HCT116 (cell line): ENCODE results near the gene TBX22. TPM values are rescaled to one million over a fixed set of nuclear protein-coding genes. Genes with fewer than 3 reads are reported as not detected.
"Not testable (repeated sequence)": the region's sequence is repeated elsewhere in the genome, so short reads cannot be mapped to it uniquely, and the experiment has no call there.

Experiments
- ATAC-seq: fragments of 200-7000 bp; cut with Tn5 transposase; 2 replicates; pipeline ENCODE4 v1.9.1; 2020; ENCODE audit warnings: mild to moderate bottlenecking, moderate library complexity
- BruUV-seq: library from RNA; stranded (reverse); fragments of 400-500 nt; replicated peaks from 2 replicates; lab custom pipeline; 2021; lab: Mats Ljungman, UMichigan
- CTCF ChIA-PET: fragments of 300-600 bp; sonication (Branson Sonifier 250); formaldehyde crosslinking; loops from one replicate; lab custom pipeline; 2021; ENCODE audit warnings: antibody characterized with exemption; lab: Charles Lee
- POLR2A ChIA-PET: fragments of 300-600, 350-600 bp; sonication (Branson Sonifier 250); formaldehyde crosslinking; loops from one replicate; lab custom pipeline; 2021; ENCODE audit warnings: antibody characterized with exemption; lab: Charles Lee
- RAD21 ChIA-PET, 2 experiments: fragments of 300-600 bp; sonication (Branson Sonifier 250); formaldehyde crosslinking; loops; one replicate each; lab custom pipeline; 2023; ENCODE audit warnings: low total read pairs in 2 of 2; ENCODE audit not compliant: uncharacterized antibody in 2 of 2, unreplicated experiment in 2 of 2, low non-redundant PET in 1 of 2; lab: Charles Lee
- DNase-seq: peaks from one replicate; pipeline ENCODE4 v3.0.0-alpha.2; 2010; ENCODE audit warnings: low read depth, low spot score
- H2AFZ ChIP-seq: fragments of 200-600 bp; shearing (Covaris generic), sonication (generic); 2 replicates; pipeline ENCODE4 v1.6.1; 2017; ENCODE audit warnings: low read depth, mixed run types, mixed read lengths, antibody characterized with exemption, low read length; ENCODE audit not compliant: poor library complexity, severe bottlenecking
- H3K27ac ChIP-seq: 2 replicates; pipeline ENCODE4 v1.5.1; 2012; ENCODE audit warnings: low read depth, low read length
- H3K27me3 ChIP-seq: fragments of 200-600 bp; sonication (generic); 2 replicates; pipeline ENCODE4 v1.6.1; 2016; ENCODE audit warnings: mixed run types, low read length, mixed read lengths; ENCODE audit not compliant: insufficient read depth
- H3K36me3 ChIP-seq, 2 experiments: fragments of 200-500 bp in 1 of 2; fragments of 200-600 bp in 1 of 2; sonication (Bioruptor generic) in 1 of 2; sonication (generic) in 1 of 2; 2 replicates each; pipeline versions ENCODE4 v1.5.1 to v1.6.1; 2014 to 2016; ENCODE audit warnings: low read length in 2 of 2, inconsistent platforms in 1 of 2, mixed read lengths in 1 of 2, mixed run types in 1 of 2; ENCODE audit not compliant: insufficient read depth in 2 of 2, control insufficient read depth in 1 of 2
- H3K4me1 ChIP-seq, 2 experiments: fragments of 200-600 bp in 1 of 2; sonication (generic) in 1 of 2; 2 replicates each; pipeline versions ENCODE4 v1.5.1 to v1.6.1; 2012 to 2017; ENCODE audit warnings: low read length in 2 of 2, inconsistent platforms in 1 of 2, mild to moderate bottlenecking in 1 of 2, mixed read lengths in 1 of 2, mixed run types in 1 of 2, moderate library complexity in 1 of 2; ENCODE audit not compliant: insufficient read depth in 2 of 2, control insufficient read depth in 1 of 2
- H3K4me2 ChIP-seq: fragments of 200-600 bp; sonication (generic); 2 replicates; pipeline ENCODE4 v1.6.1; 2017; ENCODE audit warnings: mixed run types, low read length, mixed read lengths
- H3K4me3 ChIP-seq, 2 experiments: fragments of 200-600 bp in 1 of 2; sonication (generic) in 1 of 2; replicated peaks in 1 of 2; 2 replicates each; pipeline ENCODE4 v1.5.1; 2011 to 2016; ENCODE audit warnings: low read length in 2 of 2, control low read depth in 1 of 2, low read depth in 1 of 2, mild to moderate bottlenecking in 1 of 2, mixed read lengths in 1 of 2, mixed run types in 1 of 2
- H3K79me2 ChIP-seq: fragments of 200-600 bp; sonication (generic); 2 replicates; pipeline ENCODE4 v1.6.1; 2017; ENCODE audit warnings: mild to moderate bottlenecking, mixed run types, low read length, moderate library complexity, mixed read lengths; ENCODE audit not compliant: insufficient read depth
- H3K9ac ChIP-seq: fragments of 200-600 bp; sonication (generic); 2 replicates; pipeline ENCODE4 v1.6.1; 2016; ENCODE audit warnings: low read length, mixed read lengths
- H3K9me2 ChIP-seq: fragments of 200-600 bp; sonication (generic), shearing (Covaris generic); 2 replicates; pipeline ENCODE4 v1.6.1; 2017; ENCODE audit warnings: mixed run types, mild to moderate bottlenecking, moderate library complexity; ENCODE audit not compliant: insufficient read depth
- H3K9me3 ChIP-seq, 2 experiments: fragments of 200-500 bp in 1 of 2; fragments of 200-600 bp in 1 of 2; sonication (Bioruptor generic) in 1 of 2; sonication (generic) in 1 of 2; 2 replicates each; pipeline ENCODE4 v1.6.1; 2014 to 2017; ENCODE audit warnings: low read length in 2 of 2, mixed read lengths in 2 of 2, inconsistent platforms in 1 of 2, low read depth in 1 of 2, mild to moderate bottlenecking in 1 of 2, mixed run types in 1 of 2, moderate library complexity in 1 of 2; ENCODE audit not compliant: control insufficient read depth in 1 of 2, insufficient read depth in 1 of 2
- H4K20me1 ChIP-seq: fragments of 200-600 bp; sonication (generic), shearing (Covaris generic); 2 replicates; pipeline ENCODE4 v1.6.1; 2017; ENCODE audit warnings: mixed run types, mild to moderate bottlenecking, moderate library complexity; ENCODE audit not compliant: insufficient read depth
- CBX3 ChIP-seq: IDR thresholded peaks from 2 replicates; pipeline ENCODE4 v1.6.1; 2012; ENCODE audit warnings: low read depth
- EZH2phosphoT487 ChIP-seq: fragments of 200-600 bp; IDR thresholded peaks from 2 replicates; pipeline ENCODE4 v1.6.1; 2018; ENCODE audit warnings: antibody characterized with exemption, borderline replicate concordance
- FOSL1 ChIP-seq: IDR thresholded peaks from 2 replicates; pipeline ENCODE4 v1.6.1; 2012; ENCODE audit warnings: low read depth
- SRF ChIP-seq: IDR thresholded peaks from 2 replicates; pipeline ENCODE4 v1.6.1; 2012; ENCODE audit warnings: low read depth
- YY1 ChIP-seq: IDR thresholded peaks from 2 replicates; pipeline ENCODE4 v1.6.1; 2011; ENCODE audit warnings: low read length, low read depth, moderate library complexity, mild to moderate bottlenecking; ENCODE audit not compliant: insufficient replicate concordance; ENCODE audit errors: extremely low read depth
- ZNF274 ChIP-seq: fragments of 200-500 bp; sonication (Bioruptor generic); IDR thresholded peaks from 2 replicates; pipeline ENCODE4 v1.6.1; 2014; ENCODE audit warnings: mild to moderate bottlenecking, low read depth, low read length, inconsistent platforms
- intact Hi-C: fragments of 100-400 bp; cut with micrococcal nuclease; formaldehyde crosslinking; loops from 2 replicates; pipeline ENCODE4 v1.10.0; 2022
- total RNA-seq: library from RNA; stranded (reverse); gene quantifications from one replicate; pipeline ENCODE4 v1.2.1, GENCODE V29; 2021; ENCODE audit not compliant: unreplicated experiment
- TF ChIP-seq, protein P1 (sequence below): IDR thresholded peaks from 2 replicates; pipeline ENCODE4 v1.6.1; 2012

Gene TBX22
- total RNA-seq, 1 experiment from 2014 or later: not detected

GRCh38 chrX:80022363-80023031 is 7.9 kb downstream of the TBX22 start:
- CTCF ChIA-PET: no interaction called here
- no peak overlapping the region for H2AFZ ChIP-seq
- RAD21 ChIA-PET: no interaction called here
- no peak overlapping the region for H3K9ac ChIP-seq
- H3K27ac ChIP-seq: no peak overlapping the region
- no peaks in the 10 kb centered on the region for H3K9me3 ChIP-seq
- no peaks in the 10 kb centered on the region for H3K36me3 ChIP-seq
- intact Hi-C loops: no loop called here
- H3K27me3 ChIP-seq: no peaks in the 10 kb centered on the region
- no peaks in the 10 kb centered on the region for H3K9me2 ChIP-seq
- ATAC-seq: no peak
- TF ChIP-seq, protein P1, sequence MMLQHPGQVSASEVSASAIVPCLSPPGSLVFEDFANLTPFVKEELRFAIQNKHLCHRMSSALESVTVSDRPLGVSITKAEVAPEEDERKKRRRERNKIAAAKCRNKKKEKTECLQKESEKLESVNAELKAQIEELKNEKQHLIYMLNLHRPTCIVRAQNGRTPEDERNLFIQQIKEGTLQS: no peak
- no peak for TF ChIP-seq EZH2phosphoT487
- H3K79me2 ChIP-seq: no peaks in the 10 kb centered on the region
- H4K20me1 ChIP-seq: no peaks in the 10 kb centered on the region
- no peak overlapping the region for H3K4me3 ChIP-seq
- no peaks in the 10 kb centered on the region for H3K4me1 ChIP-seq
- H3K4me2 ChIP-seq: no peak overlapping the region
- POLR2A ChIA-PET: no interaction called here
- BruUV-seq: no TSS peak
- no peak for DNase-seq

- no peak overlapping the region for H3K4me2 ChIP-seq
- H3K9me3 ChIP-seq: no peaks in the 10 kb centered on the region
- H3K36me3 ChIP-seq: no peaks in the 10 kb centered on the region
- H4K20me1 ChIP-seq: no peaks in the 10 kb centered on the region
- H2AFZ ChIP-seq: no peak overlapping the region
- no peaks in the 10 kb centered on the region for H3K4me1 ChIP-seq
- no peak overlapping the region for H3K9ac ChIP-seq
- CTCF ChIA-PET: no interaction called here
- DNase-seq (no peak), ATAC-seq (no peak)
- no peaks in the 10 kb centered on the region for H3K9me2 ChIP-seq
- no peak overlapping the region for H3K27ac ChIP-seq
- POLR2A ChIA-PET: no interaction called here
- H3K4me3 ChIP-seq: no peak overlapping the region
- RAD21 ChIA-PET: no interaction called here
- no peaks in the 10 kb centered on the region for H3K79me2 ChIP-seq
- no peaks in the 10 kb centered on the region for H3K27me3 ChIP-seq
- no peak for TF ChIP-seq FOSL1
- TF ChIP-seq SRF: no peak
- no peak for TF ChIP-seq CBX3
- no peak for TF ChIP-seq YY1
- no peak for TF ChIP-seq ZNF274
- intact Hi-C loops: no loop called here
- no TSS peak for BruUV-seq
These were observed 11.6 kb downstream of the TBX22 start for GRCh38 chrX:80026116-80026515.

DNA sequence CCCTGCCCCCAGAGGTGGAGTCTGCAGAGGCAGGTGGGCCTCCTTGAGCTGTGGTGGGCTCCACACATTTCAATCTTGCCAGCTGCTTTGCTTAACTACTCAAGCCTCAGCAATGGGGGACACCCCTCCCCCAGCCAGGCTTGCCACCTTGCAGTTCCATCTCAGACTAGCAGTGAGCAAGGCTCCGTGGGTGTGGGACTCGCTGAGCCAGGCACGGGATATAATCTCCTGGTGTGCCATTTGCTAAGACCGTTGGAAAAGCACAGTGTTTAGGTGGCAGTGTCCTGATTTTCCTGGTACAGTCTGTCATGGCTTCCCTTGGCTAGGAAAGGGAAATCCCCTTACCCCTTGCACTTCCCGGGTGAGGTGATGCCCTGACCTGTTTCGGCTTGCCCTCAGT is 51.6 kb downstream of the TBX22 start:
- BruUV-seq, H3K4me2 ChIP-seq, DNase-seq, H3K9ac ChIP-seq, H3K9me2 ChIP-seq, H3K4me1 ChIP-seq, H3K79me2 ChIP-seq, H3K4me3 ChIP-seq, H3K36me3 ChIP-seq, H4K20me1 ChIP-seq, H3K27me3 ChIP-seq, POLR2A ChIA-PET, H3K9me3 ChIP-seq, intact Hi-C loops, H2AFZ ChIP-seq, CTCF ChIA-PET, H3K27ac ChIP-seq, RAD21 ChIA-PET, ATAC-seq: not testable (repeated sequence)

DNA sequence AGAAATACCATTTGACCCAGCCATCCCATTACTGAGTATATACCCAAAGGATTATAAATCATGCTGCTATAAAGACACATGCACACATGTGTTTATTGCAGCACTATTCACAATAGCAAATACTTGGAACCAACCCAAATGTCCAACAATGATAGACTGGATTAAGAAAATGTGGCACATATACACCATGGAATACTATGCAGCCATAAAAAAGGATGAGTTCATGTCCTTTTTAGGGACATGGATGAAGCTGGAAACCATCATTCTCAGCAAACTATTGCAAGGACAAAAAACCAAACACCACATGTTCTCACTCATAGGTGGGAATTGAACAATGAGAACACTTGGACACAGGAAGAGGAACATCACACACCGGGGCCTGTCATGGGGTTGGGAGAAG is 61.1 kb downstream of the TBX22 start:
- H3K4me3 ChIP-seq, H3K27ac ChIP-seq, H3K9ac ChIP-seq, H3K9me2 ChIP-seq, CTCF ChIA-PET, H3K9me3 ChIP-seq, POLR2A ChIA-PET, H3K4me2 ChIP-seq, H3K27me3 ChIP-seq, BruUV-seq, intact Hi-C loops, DNase-seq, H3K36me3 ChIP-seq, H2AFZ ChIP-seq, RAD21 ChIA-PET, H3K79me2 ChIP-seq, H4K20me1 ChIP-seq, H3K4me1 ChIP-seq, ATAC-seq: not testable (repeated sequence)
